HG03159 (cell line): Measurements from ENCODE around the gene NTM.
"Not testable (repeated sequence)": the region's sequence is repeated elsewhere in the genome, so short reads cannot be mapped to it uniquely, and the experiment has no call there.

Experiments
- ATAC-seq: cut with Tn5 transposase; IDR thresholded peaks from one replicate; pipeline ENCODE4 v1.9.1; 2021; ENCODE audit warnings: mild to moderate bottlenecking, moderate library complexity; ENCODE audit not compliant: unreplicated experiment

NTM gene

DNA sequence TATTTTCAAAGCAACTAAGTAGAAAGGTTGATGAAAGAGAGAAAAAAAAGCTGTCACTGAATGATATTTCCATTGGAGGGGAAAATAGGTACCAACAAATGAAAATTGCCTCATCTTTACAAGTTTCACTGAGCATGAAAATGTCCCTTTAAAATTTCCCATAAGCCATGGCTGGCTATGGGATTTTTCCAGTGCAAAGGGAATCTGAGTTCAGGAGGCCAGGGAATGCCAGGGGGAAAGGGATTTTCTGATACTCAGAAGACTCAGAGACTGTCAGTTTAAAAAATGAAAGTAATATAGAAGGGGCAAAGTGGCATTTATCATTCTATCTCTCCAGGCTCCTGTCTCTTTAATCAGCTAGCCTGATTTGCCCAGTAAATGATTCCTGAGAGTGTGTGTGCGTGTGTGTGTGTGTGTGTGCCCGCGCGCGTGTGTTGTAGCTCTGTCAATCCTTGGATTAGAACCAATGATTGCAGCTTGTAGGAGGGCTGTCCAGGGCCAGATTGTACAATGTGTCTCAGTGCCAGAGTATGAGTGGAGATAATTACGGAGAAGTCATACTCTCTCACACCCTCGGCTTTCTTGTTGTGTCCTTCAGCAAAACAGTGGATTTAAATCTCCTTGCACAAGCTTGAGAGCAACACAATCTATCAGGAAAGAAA, at the start of gene NTM:
Gene NTM (plus strand): TSS at position 526 of the 662 bp plus-strand sequence.
- no peak for ATAC-seq

DNA sequence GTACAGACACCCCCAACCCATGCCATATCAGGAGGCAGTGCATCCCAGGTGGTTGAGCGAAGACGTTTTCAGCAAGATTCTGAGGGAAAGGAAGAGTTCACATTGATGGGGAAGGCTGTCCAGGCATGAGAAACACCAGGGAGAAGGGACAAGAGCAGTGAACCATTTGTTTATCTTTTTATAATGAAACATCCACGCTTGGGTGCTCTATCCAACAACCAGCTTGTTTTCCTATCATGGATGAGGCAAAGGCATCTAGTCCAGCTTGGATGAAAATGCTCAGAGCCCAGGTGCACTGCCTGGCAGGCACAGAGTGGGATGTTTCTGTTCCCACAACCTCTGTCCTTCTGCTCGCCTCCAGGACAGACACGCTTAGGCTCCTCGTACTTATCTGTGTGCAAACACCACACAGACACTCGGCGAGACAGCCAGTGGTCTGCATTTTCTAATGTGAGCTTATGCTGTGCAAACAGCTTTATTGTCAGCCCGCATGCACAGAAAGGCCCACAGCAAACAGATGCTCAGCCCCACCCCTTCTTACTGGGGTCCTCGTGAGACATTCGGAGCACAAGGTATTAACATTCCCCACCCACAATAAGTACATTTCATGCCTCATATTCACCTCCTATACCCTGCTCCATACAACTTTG, 45.4 kb upstream of the NTM start:
- no peak for ATAC-seq

DNA sequence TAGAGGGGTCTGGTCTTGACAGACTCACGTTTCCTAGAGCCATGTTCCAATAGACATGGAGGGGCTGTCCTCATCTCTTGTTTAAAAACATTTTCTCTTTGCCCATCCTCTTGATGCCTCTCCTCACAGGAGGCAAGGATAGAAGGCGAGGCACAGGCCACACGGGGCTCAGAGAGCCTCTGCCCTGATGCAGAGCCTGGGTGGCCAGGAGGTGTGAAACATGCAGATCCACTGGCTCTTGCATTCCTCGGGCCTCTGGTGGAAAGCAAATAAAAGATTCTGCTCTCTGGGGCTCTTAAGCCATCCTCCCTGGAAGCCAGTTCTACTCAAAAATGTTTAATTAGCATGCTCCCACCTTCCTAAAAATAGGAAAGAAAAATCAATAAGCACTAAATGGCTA, 43.6 kb upstream of the NTM start:
- no peak for ATAC-seq

DNA sequence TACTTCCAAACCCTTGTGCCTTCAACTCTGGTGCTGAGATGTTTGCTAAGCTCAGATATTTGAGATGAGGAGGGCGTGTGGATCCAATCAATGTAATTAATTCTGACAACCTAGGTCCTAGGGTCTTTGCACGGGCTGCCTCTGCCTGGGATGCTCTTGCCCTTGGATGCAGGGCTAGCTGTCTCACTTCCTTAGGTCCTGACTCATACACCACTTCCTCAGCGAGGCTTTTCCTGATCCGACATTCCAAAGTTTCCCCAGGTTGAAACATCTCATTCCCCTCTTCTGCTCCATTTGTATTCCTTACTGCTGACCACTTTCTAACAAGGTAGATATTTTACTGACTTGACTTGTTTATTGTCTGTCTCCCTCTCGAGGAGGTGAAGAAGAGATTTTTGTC, 43.0 kb upstream of the NTM start:
- no peak for ATAC-seq

DNA sequence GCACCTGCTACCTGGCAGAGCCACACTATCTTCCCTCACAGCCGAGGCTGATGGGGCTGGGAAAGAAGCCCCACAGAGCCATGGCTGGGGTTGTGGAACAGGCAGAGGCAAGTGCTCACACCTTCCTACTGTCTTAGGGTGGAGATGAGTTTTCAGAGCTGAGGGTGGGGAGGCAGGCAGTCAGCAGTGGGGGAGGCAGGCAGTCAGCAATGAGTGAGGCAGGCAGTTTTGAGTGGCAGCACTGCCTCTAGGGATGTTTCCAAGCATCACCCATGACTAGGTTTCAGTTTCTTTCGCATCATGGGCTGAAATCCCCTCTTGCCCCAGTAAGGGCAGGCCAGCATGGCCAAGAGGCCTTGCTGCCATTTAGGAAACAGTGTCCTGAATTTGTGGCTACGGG, 41.6 kb upstream of the NTM start:
- no peak for ATAC-seq

DNA sequence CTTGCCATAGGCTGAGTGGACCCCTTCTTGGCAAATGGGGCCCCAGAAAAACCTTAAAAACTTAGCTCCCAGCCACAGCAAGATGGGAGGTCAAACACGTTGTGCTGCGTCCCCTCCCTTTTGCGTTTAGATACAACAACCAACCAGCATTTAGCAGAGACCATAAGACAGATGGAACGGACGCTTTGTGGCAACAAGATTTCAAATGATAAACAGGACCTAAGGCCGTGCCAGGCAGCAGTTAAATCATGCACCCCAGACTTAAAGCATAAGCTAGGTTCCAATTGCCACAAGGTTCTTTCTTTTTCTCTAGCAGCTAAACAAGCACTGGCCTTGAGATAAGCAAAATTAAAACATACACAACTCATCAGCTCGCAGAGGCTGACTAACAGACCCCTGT, 39.4 kb upstream of the NTM start:
- ATAC-seq, result no peak

DNA sequence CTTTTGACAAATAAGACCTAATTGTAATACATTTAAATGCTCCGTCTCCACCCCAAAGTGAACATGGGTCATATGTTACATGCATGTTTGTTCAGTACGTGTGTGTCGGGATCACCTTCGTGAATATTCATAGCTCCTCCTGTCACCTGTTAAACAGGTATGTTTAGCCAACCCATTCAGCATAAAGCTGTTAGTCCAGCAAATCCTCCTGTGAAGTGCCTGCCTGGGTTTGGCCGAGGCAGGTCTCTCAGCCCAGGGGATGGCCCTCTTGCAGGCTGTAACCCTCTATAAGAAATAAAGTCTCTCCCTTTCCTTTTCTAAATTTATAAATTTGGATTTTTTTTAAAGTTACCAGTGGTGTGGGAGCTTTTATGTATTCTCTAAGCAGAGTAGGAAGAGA, 38.9 kb upstream of the NTM start:
- ATAC-seq, result no peak

DNA sequence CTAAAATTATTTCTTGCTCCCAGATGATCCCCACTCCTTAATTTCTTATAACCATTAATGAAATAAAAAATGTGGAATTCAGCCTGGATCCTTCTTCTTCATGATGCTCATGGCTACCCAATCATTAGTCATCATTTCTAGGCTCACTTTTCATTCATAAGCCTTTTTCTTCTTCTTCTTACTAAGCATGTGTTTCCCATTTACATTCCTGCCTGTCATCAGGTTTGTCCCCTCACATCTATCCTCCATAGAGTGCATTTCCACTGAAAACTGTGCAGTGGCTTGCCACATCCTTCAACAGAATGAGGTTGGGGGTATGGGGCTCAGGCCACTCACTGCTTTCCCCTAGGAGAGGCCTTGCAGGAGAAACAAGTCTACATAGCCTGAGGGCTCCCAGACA, 35.8 kb upstream of the NTM start:
- ATAC-seq, result no peak

DNA sequence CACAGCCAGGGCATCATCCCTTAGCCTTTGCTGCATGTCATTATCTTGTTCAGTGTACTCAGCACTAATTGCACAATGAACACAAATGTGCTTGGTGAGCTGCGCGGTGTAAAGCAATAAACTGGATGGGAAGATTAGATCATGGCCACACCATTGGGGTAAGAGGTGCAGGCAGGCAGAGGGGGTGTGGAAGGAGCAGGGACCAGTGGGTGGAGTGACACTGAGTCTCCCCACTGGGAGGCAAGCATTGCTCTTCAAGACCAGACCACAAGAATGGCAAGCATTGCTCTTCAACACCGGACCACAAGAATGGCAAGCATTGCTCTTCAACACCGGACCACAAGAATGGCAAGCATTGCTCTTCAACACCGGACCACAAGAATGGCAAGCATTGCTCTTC, 28.5 kb upstream of the NTM start:
- not testable (repeated sequence) for ATAC-seq

DNA sequence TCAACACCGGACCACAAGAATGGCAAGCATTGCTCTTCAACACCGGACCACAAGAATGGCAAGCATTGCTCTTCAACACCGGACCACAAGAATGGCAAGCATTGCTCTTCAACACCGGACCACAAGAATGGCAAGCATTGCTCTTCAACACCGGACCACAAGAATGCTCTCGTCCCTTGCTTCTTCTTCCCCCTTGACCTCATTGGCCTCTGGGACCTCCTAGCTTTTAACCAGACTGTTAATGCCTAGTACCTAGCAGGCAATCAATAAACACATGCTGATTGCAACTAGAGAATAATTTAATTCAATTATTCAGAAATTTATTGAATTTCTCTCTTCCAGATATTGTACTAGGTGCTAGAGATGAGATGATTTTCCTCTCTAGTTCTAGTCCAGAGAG, 28.0 kb upstream of the NTM start:
- ATAC-seq, result not testable (repeated sequence)

DNA sequence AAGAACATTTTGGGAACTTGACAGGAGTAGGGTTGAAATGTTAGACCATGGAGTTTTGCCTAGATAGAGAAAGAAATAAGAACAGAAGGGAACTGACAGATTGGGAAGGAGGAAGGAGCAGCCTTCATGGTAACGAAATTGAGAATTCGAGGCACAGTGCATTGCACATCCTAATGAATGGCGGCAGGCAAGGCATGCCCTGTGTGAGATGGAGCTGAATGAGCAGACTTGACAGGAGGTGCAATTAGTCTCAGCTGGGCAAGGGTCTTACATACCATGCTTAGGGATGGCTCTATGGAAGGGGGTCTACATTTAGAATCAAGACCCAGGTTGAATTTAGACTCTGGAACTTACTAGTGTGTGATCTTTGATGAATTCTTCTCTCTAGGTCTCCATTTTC, 25.0 kb upstream of the NTM start:
- ATAC-seq, result no peak

DNA sequence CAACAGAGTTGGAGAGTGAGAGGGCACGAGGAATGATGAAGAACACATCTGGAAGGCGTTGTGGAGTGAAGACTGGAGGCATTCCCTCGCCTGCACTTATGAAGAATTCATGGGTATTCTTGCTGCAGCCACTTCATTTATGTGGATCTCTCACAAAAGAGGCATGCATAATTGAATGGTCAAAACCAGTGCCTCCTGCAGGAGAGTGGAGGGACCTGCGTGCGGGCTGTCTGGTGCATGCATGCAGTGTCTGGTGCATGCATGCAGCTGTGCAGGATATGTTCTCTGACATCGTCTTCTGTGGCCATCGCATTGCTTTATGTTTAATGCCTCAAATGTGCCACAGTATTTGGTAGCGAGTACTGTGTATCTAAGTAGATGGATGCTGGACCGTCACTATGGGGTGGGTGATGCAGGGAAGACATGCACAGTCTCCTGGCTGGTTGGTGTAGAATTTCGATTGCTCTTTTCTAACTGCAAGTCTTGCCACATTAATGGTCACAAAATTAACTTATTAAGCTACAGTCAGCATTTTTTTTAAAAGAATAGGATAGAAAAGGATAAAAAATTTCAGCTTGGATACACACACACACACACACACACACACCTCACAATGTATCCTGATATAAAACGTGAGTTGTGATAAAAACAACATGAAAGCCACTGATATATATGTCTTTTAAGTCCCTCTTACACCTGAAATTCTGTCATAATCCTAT, 20.9 kb upstream of the NTM start:
- ATAC-seq, result no peak

DNA sequence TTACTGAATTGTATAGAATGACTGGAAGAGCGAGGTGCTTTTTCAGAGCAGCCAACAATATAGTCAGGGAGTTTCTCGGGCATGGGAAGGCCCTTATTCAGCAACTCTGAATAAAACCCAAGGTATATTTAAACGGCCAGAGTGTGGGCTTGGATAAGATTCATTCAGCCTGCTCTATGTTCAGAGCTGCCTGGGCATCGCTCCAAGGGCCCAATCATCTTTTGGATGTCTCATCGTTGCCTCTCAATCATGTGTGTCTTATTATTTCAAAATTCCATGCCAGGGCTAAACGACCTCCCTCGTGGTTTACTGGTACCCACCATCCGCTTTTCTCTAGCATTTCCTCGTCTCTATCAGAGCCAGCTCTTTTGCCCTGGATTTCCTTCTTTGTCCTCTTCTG, 19.5 kb upstream of the NTM start:
- no peak for ATAC-seq

DNA sequence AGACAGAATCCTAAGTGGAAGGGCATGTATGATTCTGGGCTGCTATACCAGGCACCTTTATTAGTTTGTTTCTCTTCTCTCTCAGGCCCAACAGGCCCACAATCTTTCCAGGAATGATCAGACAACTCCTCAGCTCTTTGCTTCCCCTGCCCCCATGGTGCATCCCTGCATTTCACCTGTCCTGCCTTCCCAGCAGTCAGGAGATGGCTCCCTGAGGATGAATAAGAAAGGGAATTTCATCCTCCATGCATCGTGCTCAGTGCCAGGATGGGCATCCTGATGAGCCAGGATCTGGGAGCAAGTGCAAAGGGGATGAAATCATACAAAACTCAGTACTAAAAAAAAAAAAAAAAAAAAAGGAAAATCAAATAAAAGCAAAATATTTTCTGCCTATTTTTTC, 18.6 kb upstream of the NTM start:
- ATAC-seq, result no peak

DNA sequence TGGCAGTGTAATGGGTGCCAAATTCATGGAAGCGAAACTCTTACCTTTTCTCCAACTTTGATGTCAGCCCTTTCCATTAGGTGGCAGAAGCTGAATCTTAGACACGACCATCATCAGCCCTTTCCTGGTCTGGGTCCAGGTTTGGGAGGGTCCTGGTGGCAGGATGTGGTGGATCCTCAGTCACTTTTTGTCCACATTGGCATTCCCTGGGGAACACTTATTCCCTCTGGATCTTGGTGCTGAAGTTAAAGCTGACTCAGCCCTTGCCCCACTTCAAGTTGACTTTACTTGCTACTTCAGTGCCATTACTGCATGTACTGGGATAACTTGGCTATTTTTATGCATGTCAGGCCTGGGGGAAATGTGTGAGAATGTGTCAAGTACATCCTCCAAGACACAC, 16.6 kb upstream of the NTM start:
- no peak for ATAC-seq

DNA sequence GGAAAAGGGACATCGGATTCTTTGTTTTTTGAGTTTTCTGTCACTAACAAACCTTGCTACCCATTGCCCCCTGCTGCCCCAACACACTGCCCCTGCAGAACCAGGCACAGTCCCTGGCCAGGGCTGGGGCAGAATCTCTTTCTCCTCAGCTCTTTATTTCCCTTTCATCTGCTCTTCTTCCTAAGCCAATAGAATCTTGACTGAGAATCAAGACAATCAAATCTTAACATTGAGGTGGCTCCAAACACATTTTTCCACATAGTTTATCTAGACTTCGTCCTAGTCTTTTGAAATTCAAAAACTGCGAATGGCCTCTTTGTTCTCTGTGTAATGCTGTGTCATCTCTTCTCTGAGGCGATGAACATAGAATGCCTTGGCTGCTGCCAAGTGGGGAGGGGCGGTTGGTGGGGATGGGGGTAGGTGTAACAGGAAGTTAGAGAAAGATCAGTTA, 16.1 kb upstream of the NTM start:
- ATAC-seq, result no peak

DNA sequence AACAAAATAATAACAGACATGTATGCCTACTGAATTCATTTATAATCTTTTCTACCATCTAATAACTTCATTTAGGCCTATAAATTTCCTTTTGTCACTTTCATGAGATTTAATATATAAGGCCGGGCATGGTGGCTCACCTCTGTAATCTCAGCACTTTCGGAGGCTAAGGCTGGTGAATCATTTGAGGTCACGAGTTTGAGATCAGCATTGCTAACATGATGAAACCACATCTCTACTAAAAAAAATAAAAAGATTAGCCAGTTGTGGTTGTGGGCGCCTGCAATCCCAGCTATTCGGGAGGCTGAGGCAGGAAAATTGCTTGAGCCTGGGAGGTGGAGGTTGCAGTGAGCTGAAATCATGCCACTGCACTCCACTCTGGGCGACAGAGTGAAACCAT, 14.2 kb upstream of the NTM start:
- no peak for ATAC-seq

DNA sequence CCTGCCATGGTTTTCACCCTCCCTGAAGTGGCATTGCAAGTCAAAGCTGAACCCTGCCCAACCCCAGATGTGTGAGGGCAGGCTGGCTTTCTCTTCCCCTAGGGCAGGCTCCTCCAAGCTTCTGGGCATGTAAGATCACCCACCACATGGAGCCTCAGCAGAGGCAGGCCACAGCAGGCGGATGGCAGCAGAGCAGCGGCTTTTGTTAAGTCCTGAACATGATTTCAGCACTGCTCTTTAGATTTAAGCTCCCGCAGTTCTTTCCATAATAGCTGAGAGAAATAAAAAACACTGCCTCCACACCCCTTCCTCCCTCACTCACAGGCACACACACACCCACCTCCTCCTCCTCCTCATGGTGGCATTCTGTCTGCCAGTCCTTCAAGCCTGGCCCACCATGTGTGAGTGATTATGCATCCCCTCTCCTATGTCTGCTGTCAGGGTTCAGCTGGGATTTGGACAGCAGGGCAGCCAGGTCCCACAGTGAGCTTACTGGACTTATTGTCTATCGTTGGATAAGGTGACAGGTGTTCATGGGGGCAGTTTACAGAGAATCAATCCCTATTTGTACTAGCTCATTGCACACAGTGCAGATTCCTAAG, 5.0 kb upstream of the NTM start:
- ATAC-seq, result no peak

DNA sequence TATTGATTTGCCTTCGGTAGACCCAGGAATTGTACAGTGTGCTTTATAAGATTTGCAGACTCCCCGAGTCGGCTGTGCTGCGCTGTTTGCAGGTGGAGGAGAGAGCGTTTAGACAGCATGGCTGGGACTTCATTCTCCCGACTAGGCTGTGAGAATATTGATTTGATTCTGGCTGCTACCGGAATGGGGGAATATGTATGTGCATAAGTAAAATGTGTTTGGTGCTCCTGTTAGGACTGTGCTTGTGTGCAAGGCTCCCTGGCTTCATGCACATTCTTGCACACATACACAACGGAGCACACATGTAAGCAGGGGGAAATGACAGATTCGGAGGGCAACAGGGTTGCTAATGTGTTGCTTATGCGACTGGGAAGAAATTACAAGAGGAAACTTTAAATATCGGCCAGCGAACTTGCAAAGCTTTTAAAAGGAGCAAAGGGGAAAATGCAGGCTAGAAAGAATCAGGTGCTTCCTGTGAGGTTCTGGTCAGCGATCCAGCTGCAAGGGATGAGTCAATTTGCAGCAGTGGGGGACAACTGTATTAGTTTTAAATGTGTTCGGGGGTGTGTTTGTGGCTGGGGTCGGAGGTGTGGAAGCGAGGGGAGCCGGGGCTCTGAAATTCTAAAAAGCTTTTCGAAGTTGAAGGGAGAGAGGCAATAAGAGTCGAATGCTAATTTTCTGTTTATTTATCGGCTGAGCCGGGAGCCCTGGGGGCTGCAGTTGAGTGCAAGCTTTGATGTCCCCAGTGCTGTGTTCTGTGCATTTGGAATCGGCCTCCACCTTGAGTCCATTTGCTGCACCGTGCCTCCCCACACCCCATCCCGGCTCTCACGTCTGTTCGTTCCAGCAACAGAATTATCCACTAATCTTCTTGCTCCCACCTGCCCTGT, 731 bp downstream of the NTM start:
- no peak for ATAC-seq

DNA sequence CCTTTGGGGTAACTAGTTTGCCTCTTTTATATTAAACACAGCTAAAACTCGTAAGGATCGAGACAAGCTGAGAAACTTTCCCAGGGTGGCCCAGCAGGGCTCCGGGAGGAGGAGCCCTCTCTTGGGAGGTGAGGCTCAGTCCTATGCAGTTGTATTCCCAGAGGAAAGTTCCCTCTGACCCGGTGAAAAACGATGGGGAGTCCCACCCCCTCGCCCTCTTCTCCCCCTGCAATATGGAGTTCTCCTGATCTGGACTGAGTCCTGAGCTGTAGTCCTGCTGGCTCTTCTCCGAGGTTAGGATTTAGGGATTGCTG, 1.3 kb downstream of the NTM start:
- ATAC-seq, result no peak
